ENCODE measurements around the gene IFNW1. TPM values are rescaled to one million over a fixed set of nuclear protein-coding genes. Genes with fewer than 3 reads are reported as not detected.

The IFNW1 gene
- total RNA-seq, 1 donor = not detected

DNA sequence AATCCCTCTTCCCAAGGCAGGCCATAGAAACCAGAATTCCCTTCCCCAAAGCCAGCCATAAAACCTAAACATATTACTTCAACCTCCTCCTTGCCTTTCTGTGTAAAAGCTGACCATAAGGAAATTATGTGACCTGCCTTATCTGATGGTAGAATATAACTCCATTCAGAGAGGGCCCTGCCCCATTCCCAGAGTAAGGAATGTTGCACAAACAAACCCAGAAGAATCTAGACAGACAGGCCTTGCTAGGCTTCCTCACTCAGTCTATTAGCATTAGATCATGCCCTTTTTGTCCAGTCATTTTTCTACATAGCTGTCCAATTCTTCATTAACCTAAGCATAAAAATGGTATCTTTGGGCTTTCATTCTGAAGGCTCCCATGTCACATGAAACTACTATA lies 46.1 kb downstream of the IFNW1 start:
- TF ChIP-seq, protein P1, sequence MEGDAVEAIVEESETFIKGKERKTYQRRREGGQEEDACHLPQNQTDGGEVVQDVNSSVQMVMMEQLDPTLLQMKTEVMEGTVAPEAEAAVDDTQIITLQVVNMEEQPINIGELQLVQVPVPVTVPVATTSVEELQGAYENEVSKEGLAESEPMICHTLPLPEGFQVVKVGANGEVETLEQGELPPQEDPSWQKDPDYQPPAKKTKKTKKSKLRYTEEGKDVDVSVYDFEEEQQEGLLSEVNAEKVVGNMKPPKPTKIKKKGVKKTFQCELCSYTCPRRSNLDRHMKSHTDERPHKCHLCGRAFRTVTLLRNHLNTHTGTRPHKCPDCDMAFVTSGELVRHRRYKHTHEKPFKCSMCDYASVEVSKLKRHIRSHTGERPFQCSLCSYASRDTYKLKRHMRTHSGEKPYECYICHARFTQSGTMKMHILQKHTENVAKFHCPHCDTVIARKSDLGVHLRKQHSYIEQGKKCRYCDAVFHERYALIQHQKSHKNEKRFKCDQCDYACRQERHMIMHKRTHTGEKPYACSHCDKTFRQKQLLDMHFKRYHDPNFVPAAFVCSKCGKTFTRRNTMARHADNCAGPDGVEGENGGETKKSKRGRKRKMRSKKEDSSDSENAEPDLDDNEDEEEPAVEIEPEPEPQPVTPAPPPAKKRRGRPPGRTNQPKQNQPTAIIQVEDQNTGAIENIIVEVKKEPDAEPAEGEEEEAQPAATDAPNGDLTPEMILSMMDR (IDR thresholded peaks at IDR 0.05; ENCODE audit: insufficient read depth, low read length) = no peak
- peak; percentile 12 for DNase-seq (ENCODE audit: low read depth)
- H3K4me3 ChIP-seq (ENCODE audit: low read depth, low read length) = no peak overlapping the region

Small RNA genes within 50 kb of the gene (small RNA-seq; reads per million reads assigned to genes)
- gene IFNWP4 (not detected), gene RF00019 (not detected)

Other genes with a start within 250 kb of the IFNW1 start
- gene HACD4, start 110.2 kb downstream of the IFNW1 start, total RNA-seq (ENCODE audit: low replicate concordance) = 0.82 and 4.8 TPM in 2 replicates
- not detected in 2 replicates for gene IFNB1, start 63.9 kb downstream of the IFNW1 start, total RNA-seq (ENCODE audit: low replicate concordance)
- not detected in 2 replicates for gene IFNA21, start 24.8 kb upstream of the IFNW1 start, total RNA-seq (ENCODE audit: low replicate concordance)
- not detected in 2 replicates for gene IFNA4, start 45.8 kb upstream of the IFNW1 start, total RNA-seq (ENCODE audit: low replicate concordance)
- not detected in 2 replicates for gene IFNA7, start 60.4 kb upstream of the IFNW1 start, total RNA-seq (ENCODE audit: low replicate concordance)
- gene IFNA10, start 65.3 kb upstream of the IFNW1 start, total RNA-seq (ENCODE audit: low replicate concordance) = not detected in 2 replicates
- gene IFNA16, start 75.5 kb upstream of the IFNW1 start, total RNA-seq (ENCODE audit: low replicate concordance) = not detected in 2 replicates
- gene IFNA17, start 86.4 kb upstream of the IFNW1 start, total RNA-seq (ENCODE audit: low replicate concordance) = not detected in 2 replicates
- gene IFNA14, start 98.2 kb upstream of the IFNW1 start, total RNA-seq (ENCODE audit: low replicate concordance) = not detected in 2 replicates
- 0.09 TPM in 1 of 2 replicates, not detected in the other for gene IFNA5, start 163.5 kb upstream of the IFNW1 start, total RNA-seq (ENCODE audit: low replicate concordance)
- 39.0 and 48.4 TPM in 2 replicates for gene KLHL9, start 193.6 kb upstream of the IFNW1 start, total RNA-seq (ENCODE audit: low replicate concordance)
- gene IFNA6, start 209.1 kb upstream of the IFNW1 start, total RNA-seq (ENCODE audit: low replicate concordance) = not detected in 2 replicates
- gene IFNA13, start 226.2 kb upstream of the IFNW1 start, total RNA-seq (ENCODE audit: low replicate concordance) = not detected in 2 replicates
- not detected in 2 replicates for gene IFNA2, start 243.6 kb upstream of the IFNW1 start, total RNA-seq (ENCODE audit: low replicate concordance)

Data from fibroblast of the aortic adventitia (primary cell).